SK-MEL-5 (cell line): ENCODE results near the gene CAPN8. TPM values are rescaled to one million over a fixed set of nuclear protein-coding genes. Genes with fewer than 3 reads are reported as not detected.

ENCODE experiments used
- DNase-seq: peaks from one replicate; pipeline ENCODE4 v3.0.0-alpha.2; 2016; ENCODE audit warnings: low read depth, low spot score
- in situ Hi-C: cut with HindIII; loops from 2 replicates; pipeline ENCODE4 v1.10.0; 2016; ENCODE audit warnings: low sequenced_read_pairs, high pct_unique_total_duplicates, low pct_unique_long_range_greater_than_20kb
- total RNA-seq: library from RNA; depleted of rRNA; stranded (reverse); fragments of >200 nt; shearing (Covaris generic); gene quantifications from 2 replicates; pipeline ENCODE4 v1.2.3, GENCODE V29; 2014

CAPN8 gene
- total RNA-seq, 1 experiment from 2014 or later: not detected

DNA sequence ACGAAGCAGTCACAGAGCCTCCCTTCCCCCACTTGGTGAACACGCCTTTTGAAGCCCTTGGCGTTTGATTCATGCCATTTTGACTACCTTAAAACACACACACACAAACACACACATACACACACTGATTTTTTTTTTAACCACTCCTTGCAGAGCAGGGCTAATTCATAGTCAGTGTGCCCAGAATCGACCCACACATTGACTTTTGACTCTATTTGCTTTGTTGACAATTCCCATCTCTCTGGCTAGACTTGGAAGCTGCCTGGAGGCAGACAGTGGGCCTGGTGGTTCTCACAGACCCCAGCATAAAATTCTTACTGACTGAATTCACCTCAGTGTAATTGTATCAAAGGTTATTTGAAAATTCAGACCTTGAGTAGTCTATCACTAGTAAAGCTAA, 30.3 kb downstream of the CAPN8 start:
- in situ Hi-C loops: no loop called here
- no peak for DNase-seq

DNA sequence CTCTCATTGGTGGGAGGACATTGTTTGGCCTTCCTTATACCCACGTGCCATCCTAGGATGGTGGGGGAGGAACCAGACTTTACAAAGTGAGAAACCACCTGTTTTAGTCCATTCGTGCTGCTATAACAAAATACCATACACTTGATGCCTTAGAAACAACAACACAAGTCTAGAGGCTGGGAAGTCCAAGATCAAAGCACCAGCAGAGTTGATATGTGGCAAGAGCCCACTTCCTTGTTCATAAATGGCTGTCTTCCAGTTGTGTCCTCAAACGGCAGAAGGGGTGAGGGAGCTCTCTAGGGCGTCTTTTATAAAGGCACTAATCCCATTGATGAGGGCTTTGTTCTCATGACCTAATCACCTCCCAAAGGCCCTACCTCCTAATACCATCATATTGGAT, 31.1 kb downstream of the CAPN8 start:
- in situ Hi-C loops: no loop called here
- no peak for DNase-seq

DNA sequence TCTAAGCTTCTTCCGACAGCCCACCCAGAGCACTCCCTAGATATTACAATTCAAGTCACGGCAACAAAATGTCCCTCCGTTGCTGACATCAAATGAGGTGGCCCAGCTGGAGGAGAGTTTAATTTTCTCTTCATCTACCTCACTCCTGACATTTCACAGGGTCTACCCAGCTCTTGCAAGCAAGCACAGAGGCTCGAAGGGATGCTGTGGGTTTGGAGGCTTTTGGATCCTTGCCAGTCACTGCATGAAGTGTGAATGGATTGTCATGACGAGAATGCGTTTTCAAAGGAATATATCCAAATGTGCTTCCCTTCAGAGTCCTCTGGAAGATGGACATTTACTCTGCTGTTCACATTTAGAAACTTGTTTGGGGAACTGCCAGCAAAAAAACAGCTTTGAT, 33.5 kb downstream of the CAPN8 start:
- in situ Hi-C loops: no loop called here
- DNase-seq: no peak

DNA sequence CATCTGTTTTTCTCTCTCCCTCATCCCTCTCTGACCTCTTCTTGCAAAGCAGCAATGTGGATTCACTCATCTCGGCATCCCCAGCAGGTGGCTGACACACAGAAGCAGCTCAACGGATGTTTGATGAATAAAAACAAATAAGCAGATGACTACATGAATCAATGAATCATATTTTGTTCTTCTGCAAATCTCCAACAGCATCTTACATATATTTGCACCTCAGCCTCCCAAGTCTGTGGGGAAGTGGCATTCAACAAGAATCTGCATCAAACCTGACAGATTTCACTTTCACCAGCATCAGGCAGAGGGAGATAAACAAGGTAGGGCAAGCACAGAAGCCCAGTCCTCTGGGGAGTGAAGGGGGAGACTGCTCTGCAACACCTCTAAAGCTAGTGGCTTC, 34.0 kb downstream of the CAPN8 start:
- in situ Hi-C loops: no loop called here
- DNase-seq: no peak

DNA sequence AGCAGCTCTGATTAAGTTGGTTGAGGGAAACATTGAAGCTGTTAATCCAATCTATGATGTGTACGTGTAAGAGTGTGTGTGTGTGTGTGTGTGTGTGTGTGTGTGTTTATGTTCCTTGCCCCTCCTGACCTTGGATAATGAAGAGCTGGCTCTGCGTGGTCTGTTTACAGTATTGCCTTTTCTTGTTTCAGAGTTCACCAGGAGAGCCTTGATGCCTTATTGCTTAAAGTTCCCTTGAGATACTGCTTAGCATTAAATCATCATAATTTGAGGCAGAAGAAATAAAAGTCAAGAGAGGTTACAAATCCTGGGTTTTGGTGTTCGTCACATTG, 36.4 kb downstream of the CAPN8 start:
- in situ Hi-C loops: no loop called here
- DNase-seq: no peak

DNA sequence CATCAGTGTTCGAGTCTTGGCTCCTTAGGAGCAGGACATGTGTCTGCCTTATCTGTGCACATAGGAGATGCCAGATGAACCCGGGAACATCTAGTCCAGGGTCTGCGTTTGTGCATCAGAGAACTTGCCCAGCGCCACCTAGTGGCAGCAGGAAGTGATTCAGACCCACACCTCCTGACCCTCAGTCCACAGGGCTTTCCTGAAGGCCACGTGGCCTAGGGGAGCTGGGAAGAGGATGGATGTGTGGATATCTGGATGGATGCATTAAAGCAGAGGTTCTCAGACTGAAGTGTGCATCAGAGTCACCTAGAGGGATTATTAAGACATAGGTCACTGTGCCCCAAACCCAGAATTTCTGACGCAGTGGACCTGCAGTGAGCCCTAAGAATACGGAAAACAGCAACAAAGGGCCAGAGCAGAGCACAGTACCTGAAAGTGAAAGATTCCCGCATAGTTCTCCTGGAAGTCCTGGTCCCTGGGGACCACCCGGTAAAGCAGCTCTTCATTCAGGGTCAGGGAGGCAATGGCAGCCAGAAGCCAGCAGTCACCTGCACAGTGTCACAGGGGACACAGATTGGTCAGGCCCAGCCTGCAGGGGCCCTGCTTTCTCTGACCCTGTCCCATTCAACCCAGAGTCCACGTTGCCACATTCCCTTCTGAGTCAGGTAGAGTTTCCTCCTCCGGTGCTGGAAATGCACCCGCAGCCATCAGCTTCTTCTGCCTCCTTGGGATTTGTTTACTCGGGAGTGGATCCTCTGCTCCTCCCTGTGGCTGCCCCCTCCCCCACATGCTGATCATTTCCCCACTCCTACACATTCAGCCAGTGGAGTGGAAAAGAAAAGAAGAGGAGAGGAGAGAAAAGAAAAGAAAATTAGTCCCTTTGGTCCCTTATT, 37.0 kb downstream of the CAPN8 start:
- DNase-seq: peak; percentile 68
- in situ Hi-C loops: no loop called here

DNA sequence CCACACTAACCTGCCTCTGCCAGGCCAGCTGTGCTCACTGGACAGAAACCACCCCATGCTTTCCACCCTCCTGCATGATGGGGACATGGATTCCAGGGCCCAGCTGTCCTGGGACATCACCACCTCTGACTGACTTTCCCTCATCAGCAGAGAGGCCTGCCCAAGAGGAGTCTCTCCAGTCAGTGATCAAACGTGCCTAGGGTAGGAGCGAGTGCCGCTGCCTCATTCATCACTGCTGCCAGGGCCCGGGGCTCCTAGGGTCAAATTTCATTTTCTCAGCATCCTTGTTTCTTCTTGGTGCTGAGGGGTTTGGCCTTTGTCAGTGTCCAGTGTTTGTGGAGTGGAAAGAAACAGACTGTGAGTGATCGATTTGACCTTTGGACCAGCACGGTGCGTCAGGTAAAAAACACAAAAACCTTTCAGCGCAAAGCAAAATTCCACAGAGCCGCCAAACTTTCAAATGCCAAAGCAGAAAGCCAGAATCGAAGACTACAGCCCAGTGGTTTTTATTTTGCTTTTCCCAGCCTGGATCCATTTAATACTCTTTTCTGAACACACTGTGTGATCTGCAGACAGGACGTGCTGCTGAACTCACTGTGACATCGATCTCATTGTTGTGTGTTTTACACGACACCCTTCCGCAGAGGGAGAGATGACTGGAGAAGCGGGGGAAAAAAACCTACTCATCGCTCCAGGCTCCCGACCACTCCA, 43.2 kb downstream of the CAPN8 start:
- no peak for DNase-seq
- in situ Hi-C loops: no loop called here

DNA sequence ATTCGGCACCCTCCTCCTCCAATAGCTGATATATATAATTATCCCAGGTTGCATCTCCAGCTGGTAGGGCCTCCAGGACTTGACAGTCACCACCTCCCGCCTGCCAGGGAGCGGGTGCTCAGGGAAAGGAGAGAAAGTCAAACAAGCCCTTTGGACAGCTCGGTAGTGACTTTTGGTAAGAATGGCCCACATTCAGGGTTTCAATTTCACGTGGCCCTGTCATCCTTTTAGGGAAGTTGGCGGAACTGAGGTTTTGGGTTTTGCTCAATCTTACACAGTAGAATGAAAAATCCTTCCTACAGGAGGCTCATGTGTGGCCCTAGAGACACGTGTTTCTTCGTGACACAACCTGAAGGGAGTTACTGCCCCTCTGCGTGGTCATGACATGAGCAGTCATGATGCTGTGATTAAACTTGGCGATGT, 44.2 kb downstream of the CAPN8 start:
- in situ Hi-C loops: no loop called here
- DNase-seq: no peak

DNA sequence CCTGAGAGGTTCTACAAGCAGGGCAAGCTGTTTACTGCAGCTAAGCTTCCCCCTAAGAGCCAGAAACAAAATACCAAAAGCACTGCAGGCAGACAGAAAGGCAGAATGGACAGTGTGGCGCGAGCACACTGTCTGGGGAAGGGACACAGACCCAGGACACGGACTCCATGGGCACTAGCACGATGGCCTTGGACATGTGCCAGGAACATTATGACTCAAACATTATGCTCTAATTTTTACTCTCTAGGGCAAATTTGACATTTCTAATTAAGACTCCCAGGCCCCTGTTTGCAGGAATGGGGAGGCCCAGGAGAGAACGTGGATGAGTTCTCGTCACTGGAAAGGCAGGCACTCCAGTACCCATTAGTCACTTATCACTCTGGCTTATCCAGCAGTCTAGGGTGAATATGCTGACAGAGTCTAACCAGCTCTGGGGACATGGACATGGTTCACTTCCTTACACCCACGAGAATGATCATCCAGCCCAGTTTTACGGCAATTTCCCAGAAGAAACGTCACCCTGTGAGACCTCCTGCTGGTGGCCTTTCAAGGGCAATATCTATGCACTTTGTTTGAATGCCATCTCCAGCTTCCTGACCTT, 45.1 kb downstream of the CAPN8 start:
- no peak for DNase-seq
- in situ Hi-C loops: no loop called here

DNA sequence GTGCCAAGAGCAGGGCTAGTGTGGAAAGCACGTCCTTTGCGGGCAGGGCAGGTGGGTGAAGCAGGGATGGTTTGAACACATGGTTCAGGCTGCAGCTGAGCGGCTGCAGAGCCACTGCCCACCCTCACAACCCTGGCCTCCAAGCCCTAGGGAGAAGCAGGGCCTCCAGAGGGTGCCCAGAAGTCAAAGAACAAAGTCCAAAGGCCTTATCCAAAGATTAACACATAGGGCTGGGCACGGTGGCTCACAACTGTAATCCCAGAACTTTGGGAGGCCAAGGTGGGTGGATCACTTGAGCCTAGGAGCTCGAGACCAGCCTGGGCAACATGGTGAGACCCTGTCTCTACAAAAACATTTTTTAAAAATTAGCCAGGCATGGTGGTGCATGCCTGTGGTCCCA, 46.8 kb downstream of the CAPN8 start:
- DNase-seq: no peak
- in situ Hi-C loops: no loop called here

DNA sequence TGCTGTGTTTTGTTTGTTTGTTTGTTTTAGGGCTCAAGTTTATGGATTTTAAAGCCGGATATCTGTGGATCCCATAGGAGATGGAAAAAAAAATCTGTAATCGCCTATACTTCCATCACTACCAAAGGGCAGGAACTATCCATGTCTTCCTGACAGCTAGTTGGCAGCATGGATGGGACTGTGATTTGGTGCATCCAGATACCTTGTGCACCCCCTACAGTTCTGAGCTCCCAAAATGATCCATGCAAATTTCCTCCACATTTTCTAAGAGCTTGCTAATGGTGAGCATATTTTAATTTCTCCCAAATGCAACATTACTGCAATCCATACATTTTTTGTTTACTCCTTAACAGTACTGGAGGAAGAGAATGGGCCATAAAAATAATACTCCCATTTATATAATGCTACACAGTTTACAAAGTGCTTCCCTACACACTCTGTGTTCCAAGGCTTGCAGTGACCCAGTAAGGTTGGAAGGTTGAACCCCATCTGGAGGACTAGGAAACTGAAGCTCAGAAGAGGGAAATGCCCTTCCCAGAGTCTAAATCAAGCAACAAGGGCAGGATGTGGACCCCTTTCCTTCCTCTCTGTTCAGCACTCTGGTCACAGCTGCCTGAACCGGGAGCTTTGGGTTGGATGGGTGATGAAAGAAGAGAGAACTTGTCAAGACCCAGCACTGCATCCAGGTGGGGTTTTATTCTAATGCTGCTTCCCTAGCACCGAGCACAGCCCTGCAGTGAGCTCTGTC, 48.0 kb downstream of the CAPN8 start:
- in situ Hi-C loops: no loop called here
- DNase-seq: no peak

DNA sequence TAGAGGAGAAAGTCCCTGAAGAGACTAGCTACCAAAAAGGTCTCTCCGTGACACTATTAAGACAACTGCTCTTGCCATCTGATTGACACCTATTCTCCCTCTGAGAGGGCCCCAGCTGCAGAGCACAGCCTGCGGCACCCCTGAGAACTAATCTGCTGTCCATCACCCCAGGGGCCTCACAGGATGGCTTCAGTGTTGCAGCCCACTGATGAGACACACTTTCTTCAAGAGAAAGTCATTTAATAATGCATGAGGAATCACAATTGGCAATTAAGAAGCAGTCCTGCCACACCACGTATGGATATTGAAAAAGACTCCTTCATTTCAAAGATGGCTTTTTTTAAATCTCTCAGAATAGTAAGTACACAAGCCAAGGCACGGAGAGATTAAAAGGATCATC, 48.9 kb downstream of the CAPN8 start:
- in situ Hi-C loops: no loop called here
- no peak for DNase-seq

DNA sequence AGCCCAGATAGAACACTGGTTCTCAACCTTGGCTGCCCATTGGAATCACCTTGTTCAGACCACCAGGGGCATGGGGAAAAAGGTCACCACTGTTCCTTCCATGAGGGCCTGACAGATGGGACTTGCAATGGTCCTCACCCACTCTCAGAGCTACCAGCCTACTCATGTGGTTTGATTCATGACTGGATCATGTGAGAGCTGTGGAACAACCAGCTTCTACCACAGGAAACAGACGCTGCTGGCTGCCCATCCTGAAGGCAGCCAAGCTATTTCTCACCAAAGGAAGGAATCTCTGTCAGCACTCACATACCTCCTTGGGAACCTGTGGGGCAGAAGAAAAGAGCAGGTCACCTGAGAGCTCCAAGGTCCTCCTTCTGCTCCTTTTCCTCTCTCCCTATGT, 53.6 kb downstream of the CAPN8 start:
- in situ Hi-C loops: no loop called here
- peak; percentile 32 for DNase-seq

DNA sequence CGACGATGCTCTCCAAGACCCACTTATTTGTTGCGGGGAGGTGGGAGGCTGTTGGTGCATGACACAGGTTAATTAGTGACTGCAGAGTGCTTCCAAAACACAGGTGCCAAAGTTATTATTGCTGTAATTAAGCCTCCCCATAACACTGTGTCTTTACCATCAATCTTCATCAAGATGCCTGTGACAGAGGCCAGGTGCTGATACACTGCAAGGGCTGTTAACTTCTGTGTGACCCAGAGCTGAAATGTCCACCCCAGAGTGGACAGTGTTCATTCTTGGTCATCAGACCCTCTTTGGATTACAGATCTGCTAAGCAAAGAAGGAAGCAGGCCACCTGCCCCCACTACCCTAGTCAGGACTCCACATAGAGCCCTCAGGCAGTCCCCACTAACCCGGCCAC, 55.5 kb downstream of the CAPN8 start:
- in situ Hi-C loops: no loop called here
- DNase-seq: no peak

DNA sequence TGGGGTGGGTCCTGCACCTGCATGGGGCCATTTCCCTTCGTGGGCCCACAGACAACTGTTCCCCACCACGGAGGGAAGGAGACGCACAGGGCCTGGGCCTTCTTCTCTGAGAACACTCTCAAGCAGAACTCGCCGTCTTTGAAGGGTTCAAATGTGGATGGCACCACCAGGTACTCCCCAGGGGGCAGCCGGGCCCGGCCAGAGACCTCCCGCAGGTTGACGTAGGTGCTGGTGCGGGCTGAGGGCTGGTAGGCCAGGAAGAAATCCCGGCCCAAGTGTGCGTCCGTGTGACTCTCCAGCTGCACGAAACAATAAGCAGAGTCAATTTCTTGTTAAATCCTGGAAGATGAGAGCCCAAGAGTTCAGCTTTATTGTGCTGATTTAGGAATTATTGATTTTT, 56.4 kb downstream of the CAPN8 start:
- DNase-seq: no peak
- in situ Hi-C loops: no loop called here

DNA sequence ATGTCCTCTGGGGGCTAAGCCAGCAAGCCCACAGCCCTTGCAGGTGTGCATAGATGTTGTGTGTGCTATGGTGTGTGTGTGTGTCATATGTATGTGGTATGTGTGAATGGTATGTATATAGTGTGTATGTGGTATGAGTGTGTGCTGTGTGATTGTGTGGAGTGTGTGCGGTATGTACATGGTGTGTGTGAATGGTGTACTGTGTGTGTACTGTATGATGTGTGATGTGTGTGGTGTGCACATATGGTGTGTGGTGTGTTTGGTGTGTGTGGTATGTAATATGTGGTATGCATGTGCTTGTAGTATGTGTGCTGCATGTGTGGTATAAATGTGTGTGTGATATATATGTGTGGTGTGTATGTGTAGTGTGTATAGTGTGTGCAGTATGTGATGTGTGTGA, 107.0 kb downstream of the CAPN8 start:
- no peak for DNase-seq
- in situ Hi-C loops: no loop called here

DNA sequence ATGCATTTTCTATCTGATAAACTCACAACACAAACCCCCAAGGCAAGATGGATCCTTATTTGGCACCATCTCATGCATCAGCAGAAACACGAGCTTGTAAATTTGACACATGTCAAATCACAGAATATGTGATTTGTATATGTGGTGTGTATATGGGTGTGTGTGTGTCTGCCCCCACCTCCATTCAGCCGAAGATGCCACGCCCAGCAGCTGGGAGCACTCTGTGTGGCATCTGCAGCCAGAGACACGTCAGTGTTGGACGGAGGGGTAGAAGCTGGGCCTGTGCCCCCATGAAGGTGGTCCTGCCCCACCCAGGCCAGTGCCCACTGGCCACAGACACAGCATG, 108.4 kb downstream of the CAPN8 start:
- DNase-seq: no peak
- in situ Hi-C loops: no loop called here

DNA sequence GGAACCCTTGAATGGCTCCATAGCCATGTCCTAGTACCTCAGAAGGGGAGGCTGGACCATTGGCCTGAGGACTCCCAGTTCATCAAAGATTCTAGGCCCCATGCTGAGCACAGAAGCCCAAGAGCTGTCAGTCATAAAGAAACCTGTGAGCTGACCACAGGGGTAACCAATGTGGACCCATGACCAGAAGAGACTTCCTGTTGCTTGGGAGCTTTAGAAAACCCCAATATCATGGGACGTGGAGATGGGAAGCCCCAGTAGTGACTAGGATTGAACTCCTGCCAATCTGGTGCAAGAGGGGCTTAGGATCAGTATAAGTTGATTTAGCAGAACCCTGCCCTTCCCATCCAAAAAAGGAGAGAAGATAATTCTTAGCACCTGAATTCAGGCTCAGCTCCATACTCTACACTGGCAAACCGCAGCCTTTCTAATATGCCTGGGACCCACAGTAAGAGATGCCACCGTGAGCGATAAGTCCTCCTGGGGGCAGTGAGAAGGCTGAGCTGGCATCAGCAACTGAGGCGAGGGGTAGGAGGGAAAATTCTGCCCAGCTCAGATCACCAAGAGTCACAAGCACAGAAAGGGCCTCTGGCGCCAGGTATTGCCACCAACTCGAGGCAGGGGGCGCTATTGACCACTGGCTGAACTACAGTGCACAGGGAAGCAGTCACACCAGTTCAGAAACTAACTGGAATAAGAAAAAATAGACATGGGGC, 108.9 kb downstream of the CAPN8 start:
- in situ Hi-C loops: no loop called here

More for the DNA sequence above, 108.9 kb downstream of the CAPN8 start:
- DNase-seq: peak; percentile 67
